Fibroblast of mammary gland (primary cell): ENCODE results near the gene FBLN1.
A peak's percentile ranks its signal among the peaks of the same experiment; 100 is the strongest.

Experiments
- DNase-seq: peaks from one replicate; pipeline ENCODE4 v3.0.0-alpha.2; 2010; ENCODE audit warnings: low read depth
- H3K4me3 ChIP-seq: 2 replicates; pipeline ENCODE4 v1.5.1; 2011; ENCODE audit warnings: low read depth, mild to moderate bottlenecking, low read length, moderate library complexity; ENCODE audit not compliant: control insufficient read depth
- TF ChIP-seq, protein P1 (sequence below): conservative IDR thresholded peaks from 2 replicates; pipeline ENCODE4 v1.5.1; 2011; ENCODE audit warnings: low read depth, low read length, inconsistent platforms; ENCODE audit not compliant: control insufficient read depth, insufficient read depth

Gene FBLN1

DNA sequence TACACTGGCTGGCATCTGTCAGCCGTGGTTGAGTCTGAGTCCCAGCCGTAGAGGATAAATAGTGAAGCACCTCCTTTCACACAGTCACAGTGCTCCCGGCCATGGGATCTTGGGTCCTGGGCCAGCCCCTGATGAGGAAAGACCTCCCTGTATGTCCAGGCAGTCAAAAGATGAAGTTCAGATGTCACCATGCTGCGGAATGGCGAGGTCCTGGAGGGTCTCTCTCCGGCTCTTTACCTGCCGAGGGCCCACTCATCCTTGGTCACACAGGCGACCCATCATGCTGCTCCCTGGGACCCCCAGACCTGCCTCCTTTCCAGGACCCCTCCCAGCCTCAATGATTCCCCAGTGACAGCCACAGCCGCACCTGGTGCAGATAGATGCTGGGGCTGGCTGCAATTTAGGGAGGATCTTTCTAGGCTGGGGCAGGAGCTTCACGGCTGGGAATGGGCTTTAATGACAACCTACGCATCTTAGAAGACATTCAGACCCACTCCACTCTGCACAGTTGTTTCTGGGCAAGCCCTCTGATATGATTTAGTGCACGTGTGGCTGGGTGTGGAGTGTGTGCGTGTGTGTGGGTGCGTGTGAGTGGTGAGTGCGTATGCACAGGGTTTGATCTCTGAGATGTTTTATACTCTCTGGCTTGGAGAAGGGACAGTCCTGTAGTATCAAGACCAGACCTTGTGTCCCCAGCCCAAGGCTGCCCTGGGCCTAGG lies 79.7 kb downstream of the FBLN1 start:
- DNase-seq, result no peak
- no peak overlapping the region for H3K4me3 ChIP-seq
- TF ChIP-seq, protein P1, sequence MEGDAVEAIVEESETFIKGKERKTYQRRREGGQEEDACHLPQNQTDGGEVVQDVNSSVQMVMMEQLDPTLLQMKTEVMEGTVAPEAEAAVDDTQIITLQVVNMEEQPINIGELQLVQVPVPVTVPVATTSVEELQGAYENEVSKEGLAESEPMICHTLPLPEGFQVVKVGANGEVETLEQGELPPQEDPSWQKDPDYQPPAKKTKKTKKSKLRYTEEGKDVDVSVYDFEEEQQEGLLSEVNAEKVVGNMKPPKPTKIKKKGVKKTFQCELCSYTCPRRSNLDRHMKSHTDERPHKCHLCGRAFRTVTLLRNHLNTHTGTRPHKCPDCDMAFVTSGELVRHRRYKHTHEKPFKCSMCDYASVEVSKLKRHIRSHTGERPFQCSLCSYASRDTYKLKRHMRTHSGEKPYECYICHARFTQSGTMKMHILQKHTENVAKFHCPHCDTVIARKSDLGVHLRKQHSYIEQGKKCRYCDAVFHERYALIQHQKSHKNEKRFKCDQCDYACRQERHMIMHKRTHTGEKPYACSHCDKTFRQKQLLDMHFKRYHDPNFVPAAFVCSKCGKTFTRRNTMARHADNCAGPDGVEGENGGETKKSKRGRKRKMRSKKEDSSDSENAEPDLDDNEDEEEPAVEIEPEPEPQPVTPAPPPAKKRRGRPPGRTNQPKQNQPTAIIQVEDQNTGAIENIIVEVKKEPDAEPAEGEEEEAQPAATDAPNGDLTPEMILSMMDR, result no peak

DNA sequence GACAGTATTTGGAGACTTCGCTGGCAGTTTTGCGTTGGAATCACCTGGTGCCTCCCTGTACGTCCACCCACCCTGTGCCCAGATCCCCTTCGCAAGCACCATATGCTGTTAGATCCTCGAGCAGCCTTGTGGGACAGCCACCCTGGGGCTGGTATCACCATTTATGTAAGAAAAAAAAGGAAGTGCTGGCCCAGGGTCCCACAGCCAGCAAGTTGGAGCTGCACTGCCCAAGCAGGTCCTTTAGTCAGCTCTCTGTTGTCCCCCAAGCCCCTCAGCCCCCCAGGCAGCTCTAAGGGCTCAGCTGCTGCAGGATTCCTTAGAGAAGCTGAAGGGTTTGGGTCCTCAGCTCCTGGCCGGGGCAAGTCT lies 80.3 kb downstream of the FBLN1 start:
- TF ChIP-seq, protein P1, result no peak
- H3K4me3 ChIP-seq, result no peak overlapping the region
- no peak for DNase-seq

DNA sequence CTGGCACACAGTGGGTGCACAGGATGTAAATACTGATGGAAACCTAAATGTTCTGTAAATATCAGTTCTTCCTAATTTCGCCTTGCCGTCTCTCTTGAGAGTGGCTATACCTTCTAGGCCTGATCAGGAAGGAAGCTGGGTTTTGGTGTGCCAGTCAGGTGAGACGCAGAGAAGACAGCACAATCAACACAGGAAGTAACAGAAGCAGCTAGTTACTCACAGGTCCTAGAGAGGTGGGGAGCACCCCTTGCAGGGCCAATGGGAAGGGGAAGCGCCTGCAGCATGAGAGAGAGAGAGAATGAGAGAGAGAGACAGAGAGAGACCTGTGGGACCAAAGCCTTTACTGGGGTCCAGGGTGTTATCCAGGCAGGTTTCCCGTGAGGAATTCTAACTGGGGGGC lies 80.8 kb downstream of the FBLN1 start:
- no peak for DNase-seq
- no peak overlapping the region for H3K4me3 ChIP-seq
- TF ChIP-seq, protein P1, result no peak

DNA sequence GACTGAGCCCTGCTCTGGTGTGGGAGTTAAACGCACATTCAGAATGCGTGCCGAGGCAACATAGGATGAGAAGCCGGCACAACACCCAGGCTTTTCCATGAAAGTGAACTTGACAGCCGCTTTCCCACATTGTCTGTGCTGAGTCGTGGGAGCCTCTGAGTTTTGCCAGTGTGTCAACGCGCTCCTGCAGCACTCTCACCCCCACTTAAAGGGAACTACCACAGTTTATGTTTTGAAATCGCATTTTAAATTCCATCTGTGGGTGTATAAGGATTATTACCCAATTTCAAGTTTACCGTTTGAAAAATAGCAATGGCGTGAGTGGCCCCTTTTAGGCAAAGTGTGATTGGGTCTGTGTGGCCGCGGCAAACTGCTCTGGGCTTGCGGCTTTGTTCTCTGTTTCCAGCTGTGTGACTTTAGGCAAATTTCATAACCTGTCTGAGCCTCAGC lies 81.5 kb downstream of the FBLN1 start:
- peak; percentile 84 for DNase-seq
- TF ChIP-seq, protein P1, result no peak
- H3K4me3 ChIP-seq, result no peak overlapping the region

DNA sequence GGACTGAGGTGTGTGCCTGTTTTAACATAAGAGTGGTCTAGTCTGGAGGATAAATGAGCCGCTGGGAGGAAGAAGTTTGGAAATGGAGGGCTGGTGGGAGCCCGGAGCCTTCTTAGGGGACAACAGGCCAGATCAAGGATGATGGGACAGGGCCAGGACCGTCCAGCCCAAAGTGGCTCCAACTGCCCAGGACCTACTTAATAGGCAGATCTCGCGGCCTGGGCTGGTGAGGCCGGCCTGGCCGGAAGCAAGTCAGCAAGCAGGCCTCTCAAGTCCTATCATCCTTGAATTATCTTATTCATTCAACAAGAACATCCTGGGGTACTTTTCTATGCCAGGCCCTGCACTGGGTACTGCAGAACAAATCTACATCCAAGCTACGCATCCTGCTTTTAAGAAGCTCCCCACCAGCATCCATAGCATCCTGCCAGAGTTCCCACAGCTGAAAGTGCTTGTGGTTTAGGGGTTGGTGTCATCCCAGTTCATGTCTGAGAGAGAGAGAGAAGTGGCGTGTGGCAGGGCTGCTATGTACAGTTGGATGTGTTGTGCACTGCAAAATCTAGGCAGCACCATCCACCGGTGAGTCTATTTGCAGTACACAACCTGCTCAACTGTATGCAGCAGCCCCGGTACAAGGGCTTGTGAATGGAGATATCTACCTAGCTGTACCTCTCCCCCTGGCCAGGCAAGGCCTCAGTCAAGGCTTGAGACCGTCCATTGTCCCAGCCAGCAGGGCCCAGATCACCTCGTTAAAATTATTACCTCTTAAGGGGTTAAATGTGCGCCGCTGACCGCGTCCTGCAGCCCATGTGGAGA lies 82.1 kb downstream of the FBLN1 start:
- DNase-seq, result peak; percentile 52
- no peak overlapping the region for H3K4me3 ChIP-seq
- TF ChIP-seq, protein P1, result no peak

DNA sequence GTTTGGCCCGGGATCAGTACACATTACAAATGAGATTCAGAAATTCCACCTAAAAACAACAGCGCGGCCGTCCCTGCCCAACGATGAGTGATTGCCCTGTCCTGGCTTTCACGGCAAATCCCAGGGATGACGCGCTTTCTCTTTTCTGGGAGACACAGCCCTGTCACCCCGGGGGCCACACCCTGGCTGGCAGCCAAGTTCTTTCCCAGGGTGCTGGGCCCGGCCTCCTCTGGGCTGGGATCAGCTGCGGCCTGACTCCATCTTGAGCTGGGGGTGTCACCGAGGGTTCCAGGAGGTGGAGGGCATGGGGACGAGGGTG lies 82.7 kb downstream of the FBLN1 start:
- TF ChIP-seq, protein P1, result no peak
- H3K4me3 ChIP-seq, result no peak overlapping the region
- DNase-seq, result peak; percentile 91
